IMR-90 (cell line): Measurements from ENCODE around the gene ANKRD6. TPM values are rescaled to one million over a fixed set of nuclear protein-coding genes. Genes with fewer than 3 reads are reported as not detected.

ENCODE experiments used
- ATAC-seq: fragments of 200-7000 bp; cut with Tn5 transposase; 2 replicates; pipeline ENCODE4 v1.9.1; 2020; ENCODE audit warnings: low read depth, mild to moderate bottlenecking, moderate library complexity
- BruUV-seq: library from RNA; stranded (reverse); fragments of 400-500 nt; replicated peaks from 2 replicates; lab custom pipeline; 2021; lab: Mats Ljungman, UMichigan
- CTCF ChIA-PET: fragments of 300-600 bp; formaldehyde crosslinking; extraction: SDS; loops from one replicate; lab custom pipeline; 2021; ENCODE audit warnings: antibody characterized with exemption; lab: Yijun Ruan, JAX
- POLR2A ChIA-PET: fragments of 300-600 bp; sonication (Branson Sonifier 250); formaldehyde crosslinking; loops from one replicate; lab custom pipeline; 2022; ENCODE audit warnings: antibody characterized with exemption; ENCODE audit not compliant: unreplicated experiment; lab: Charles Lee
- DNase-seq: peaks from one replicate; pipeline ENCODE4 v3.0.0; 2013
- H2AFZ ChIP-seq: replicated peaks from 2 replicates; pipeline ENCODE3; 2013; ENCODE audit warnings: low read length, mild to moderate bottlenecking; ENCODE audit not compliant: poor library complexity
- H2AK5ac ChIP-seq: 2 replicates; pipeline ENCODE4 v1.6.1; 2013; ENCODE audit warnings: low read depth, low read length, inconsistent platforms
- H2AK9ac ChIP-seq: replicated peaks from 2 replicates; pipeline ENCODE3; 2013; ENCODE audit warnings: mild to moderate bottlenecking, low read depth, low read length, moderate library complexity; ENCODE audit not compliant: poor library complexity
- H2BK120ac ChIP-seq: 2 replicates; pipeline ENCODE4 v1.6.1; 2013; ENCODE audit warnings: low read depth, low read length, inconsistent platforms
- H2BK15ac ChIP-seq: 3 replicates; pipeline ENCODE4 v1.6.1; 2013; ENCODE audit warnings: low read depth, low read length, inconsistent platforms
- H2BK20ac ChIP-seq: 2 replicates; pipeline ENCODE4 v1.6.1; 2013; ENCODE audit warnings: low read depth, mild to moderate bottlenecking, inconsistent platforms, low read length, moderate library complexity
- H2BK5ac ChIP-seq: 2 replicates; pipeline ENCODE4 v1.6.1; 2013; ENCODE audit warnings: mild to moderate bottlenecking, low read depth, low read length, inconsistent platforms; ENCODE audit not compliant: poor library complexity, severe bottlenecking
- H3K14ac ChIP-seq: replicated peaks from 2 replicates; pipeline ENCODE4 v1.6.1; 2013; ENCODE audit warnings: low read depth, low read length, inconsistent platforms
- H3K18ac ChIP-seq: 2 replicates; pipeline ENCODE4 v1.6.1; 2013; ENCODE audit warnings: low read depth, low read length, control low read depth
- H3K23ac ChIP-seq: 2 replicates; pipeline ENCODE4 v1.6.1; 2013; ENCODE audit warnings: low read depth, low read length, inconsistent platforms
- H3K27ac ChIP-seq: 2 replicates; pipeline ENCODE4 v1.5.1; 2013; ENCODE audit warnings: mild to moderate bottlenecking, control low read depth, low read length; ENCODE audit not compliant: insufficient read depth
- H3K27me3 ChIP-seq: 2 replicates; pipeline ENCODE4 v1.6.1; 2013; ENCODE audit warnings: low read length; ENCODE audit not compliant: control insufficient read depth, insufficient read depth
- H3K36me3 ChIP-seq: 2 replicates; pipeline ENCODE4 v1.6.1; 2013; ENCODE audit warnings: low read length, mixed read lengths; ENCODE audit not compliant: control insufficient read depth, insufficient read depth
- H3K4ac ChIP-seq: 2 replicates; pipeline ENCODE4 v1.6.1; 2013; ENCODE audit warnings: low read depth, low read length, inconsistent platforms
- H3K4me1 ChIP-seq: 2 replicates; pipeline ENCODE4 v1.6.1; 2013; ENCODE audit warnings: low read length, mixed read lengths; ENCODE audit not compliant: control insufficient read depth, insufficient read depth
- H3K4me2 ChIP-seq: 2 replicates; pipeline ENCODE4 v1.6.1; 2013; ENCODE audit warnings: low read depth, mild to moderate bottlenecking, control low read depth, low read length, moderate library complexity
- H3K4me3 ChIP-seq: 2 replicates; pipeline ENCODE4 v1.5.1; 2013; ENCODE audit warnings: low read depth, mild to moderate bottlenecking, control low read depth, low read length, moderate library complexity; ENCODE audit not compliant: insufficient read depth
- H3K56ac ChIP-seq: 2 replicates; pipeline ENCODE4 v1.6.1; 2013; ENCODE audit warnings: low read length, inconsistent platforms; ENCODE audit not compliant: insufficient read depth; ENCODE audit errors: extremely low read depth
- H3K79me1 ChIP-seq, 2 experiments: 2 replicates each; pipeline ENCODE4 v1.6.1; 2013; ENCODE audit warnings: low read length in 2 of 2, inconsistent platforms in 1 of 2, low read depth in 1 of 2
- H3K9ac ChIP-seq: 2 replicates; pipeline ENCODE4 v1.6.1; 2013; ENCODE audit warnings: low read depth, low read length, control low read depth
- H3K9me1 ChIP-seq: 2 replicates; pipeline ENCODE4 v1.6.1; 2013; ENCODE audit warnings: low read length, inconsistent platforms; ENCODE audit not compliant: insufficient read depth
- H3K9me3 ChIP-seq: 2 replicates; pipeline ENCODE4 v1.6.1; 2013; ENCODE audit warnings: low read length; ENCODE audit not compliant: control insufficient read depth, insufficient read depth
- H4K20me1 ChIP-seq: 2 replicates; pipeline ENCODE4 v1.6.1; 2013; ENCODE audit warnings: low read length, inconsistent platforms; ENCODE audit not compliant: insufficient read depth
- H4K5ac ChIP-seq: 2 replicates; pipeline ENCODE4 v1.6.1; 2013; ENCODE audit warnings: mild to moderate bottlenecking, low read depth, low read length, control low read depth
- H4K8ac ChIP-seq, 2 experiments: 2 replicates each; pipeline ENCODE4 v1.6.1; 2013; ENCODE audit warnings: low read depth in 2 of 2, low read length in 2 of 2, control low read depth in 1 of 2, inconsistent platforms in 1 of 2
- H4K91ac ChIP-seq: 2 replicates; pipeline ENCODE4 v1.6.1; 2013; ENCODE audit warnings: low read depth, low read length, inconsistent platforms; ENCODE audit not compliant: insufficient read depth
- CHD1 ChIP-seq: IDR thresholded peaks from 2 replicates; pipeline ENCODE4 v1.6.1; 2012; ENCODE audit warnings: low read depth, low read length, improper control_type of control experiment
- FOS ChIP-seq: fragments of 150-350 bp; IDR thresholded peaks from 2 replicates; pipeline ENCODE4 v1.6.1; 2016; ENCODE audit warnings: low read depth, low read length
- MAZ ChIP-seq: IDR thresholded peaks from 2 replicates; pipeline ENCODE4 v1.6.1; 2012; ENCODE audit warnings: low read depth, mild to moderate bottlenecking, low read length, improper control_type of control experiment, moderate library complexity, borderline replicate concordance
- MXI1 ChIP-seq: IDR thresholded peaks from 2 replicates; pipeline ENCODE4 v1.6.1; 2012; ENCODE audit warnings: low read depth, mild to moderate bottlenecking, low read length, moderate library complexity, borderline replicate concordance
- POLR2A ChIP-seq: IDR thresholded peaks from 2 replicates; pipeline ENCODE4 v1.6.1; 2012; ENCODE audit warnings: mild to moderate bottlenecking, low read depth, low read length
- RAD21 ChIP-seq: IDR thresholded peaks from 2 replicates; pipeline ENCODE4 v1.6.1; 2012; ENCODE audit warnings: low read length, improper control_type of control experiment
- SMC3 ChIP-seq: fragments of 150-350 bp; IDR thresholded peaks from 2 replicates; pipeline ENCODE4 v1.6.1; 2016; ENCODE audit warnings: low read depth, mild to moderate bottlenecking, antibody characterized with exemption, low read length, moderate library complexity
- WGBS, 2 experiments: methylation state at CpG; one replicate each; pipeline versions ENCODE4 v1.1.5 to v1.1.7; 2013; ENCODE audit warnings: missing lambda C conversion rate in 2 of 2; ENCODE audit not compliant: insufficient read length in 1 of 2; ENCODE audit errors: extremely low coverage in 2 of 2; 5-methylcytosine and 5-hydroxymethylcytosine counted together
- dilution Hi-C: fragments of 300-500 bp; cut with HindIII; formaldehyde crosslinking; loops from one replicate; pipeline ENCODE4 v1.14.3; 2018; ENCODE audit warnings: low sequenced_read_pairs; ENCODE audit not compliant: unreplicated experiment
- in situ Hi-C: fragments of 300-500 bp; cut with MboI; formaldehyde crosslinking; loops from 3 replicates; pipeline ENCODE4 v1.14.3; 2019; ENCODE audit warnings: low sequenced_read_pairs, inconsistent platforms, mixed read lengths
- intact Hi-C: fragments of 100-400 bp; cut with micrococcal nuclease; formaldehyde crosslinking; loops from 2 replicates; pipeline ENCODE4 v1.10.0; 2022
- polyA plus RNA-seq, 3 experiments: library from polyadenylated mRNA; depleted of rRNA; stranded (reverse); fragments of >200 nt; gene quantifications; 2 replicates each; pipeline ENCODE4 v1.2.3, GENCODE V29; 2012; ENCODE audit warnings: low replicate concordance in 1 of 3
- total RNA-seq: library from RNA; depleted of rRNA; stranded (reverse); fragments of >200 nt; gene quantifications from 2 replicates; pipeline ENCODE4 v1.2.3, GENCODE V29; 2012
- TF ChIP-seq, protein P1 (sequence below): fragments of 150-350 bp; IDR thresholded peaks from 2 replicates; pipeline ENCODE4 v1.6.1; 2017; ENCODE audit warnings: mild to moderate bottlenecking, antibody characterized with exemption, low read length, low read depth
- TF ChIP-seq, protein P2 (sequence below): fragments of 150-350 bp; IDR thresholded peaks from 2 replicates; pipeline ENCODE4 v1.6.1; 2016; ENCODE audit warnings: low read depth, mild to moderate bottlenecking, low read length, moderate library complexity, borderline replicate concordance

The ANKRD6 gene
- total and polyA plus RNA-seq, 2 of the 4 experiments (the other 2 are of a cell fraction), result 0.12 to 0.18 TPM

DNA sequence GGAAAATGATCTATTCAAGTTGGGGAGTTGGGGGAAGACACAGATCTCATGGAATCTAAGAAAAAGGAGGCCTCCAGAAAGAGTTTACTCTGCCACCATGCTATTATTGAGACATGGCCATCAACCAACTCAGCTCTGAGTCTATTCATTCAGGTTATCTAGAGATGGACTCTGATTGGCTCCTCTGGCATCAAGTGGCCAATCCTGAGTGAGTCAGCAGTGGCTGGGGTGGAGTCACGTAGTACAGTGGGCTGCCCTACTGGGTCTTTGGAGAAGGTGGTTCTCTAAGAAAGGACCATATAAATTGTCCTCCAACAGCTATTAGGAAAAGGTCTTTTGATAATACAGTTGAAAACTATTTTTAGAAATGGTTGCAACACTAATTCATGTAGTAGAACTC, 163.5 kb downstream of the ANKRD6 start:
- Histone ChIP-seq H3K4me1 (no peaks in the 10 kb centered on the region), H2BK15ac (no peak overlapping the region), H3K27me3 (no peaks in the 10 kb centered on the region), H3K14ac (no peak overlapping the region), H2BK5ac (no peak overlapping the region), H4K8ac (no peak overlapping the region), H3K27ac (no peak overlapping the region), H3K4me3 (no peak overlapping the region), H4K20me1 (no peaks in the 10 kb centered on the region), H3K79me1 (no peaks in the 10 kb centered on the region), H2BK120ac (no peak overlapping the region), H2AK9ac (no peak overlapping the region), H4K91ac (no peak overlapping the region), H3K18ac (no peak overlapping the region), H2AK5ac (no peak overlapping the region), H4K5ac (no peak overlapping the region), H2BK20ac (no peak overlapping the region), H2AFZ (no peak overlapping the region), H3K4me2 (no peak overlapping the region), H3K9me3 (no peaks in the 10 kb centered on the region), H3K36me3 (no peaks in the 10 kb centered on the region), H3K9me1 (no peaks in the 10 kb centered on the region), H3K56ac (no peak overlapping the region), H3K23ac (no peak overlapping the region), H3K4ac (no peak overlapping the region), H3K9ac (no peak overlapping the region)
- TF ChIP-seq RAD21 (no peak), POLR2A (no peak), SMC3 (no peak), FOS (no peak), MAZ (no peak), CHD1 (no peak), MXI1 (no peak)
- TF ChIP-seq, protein P1, sequence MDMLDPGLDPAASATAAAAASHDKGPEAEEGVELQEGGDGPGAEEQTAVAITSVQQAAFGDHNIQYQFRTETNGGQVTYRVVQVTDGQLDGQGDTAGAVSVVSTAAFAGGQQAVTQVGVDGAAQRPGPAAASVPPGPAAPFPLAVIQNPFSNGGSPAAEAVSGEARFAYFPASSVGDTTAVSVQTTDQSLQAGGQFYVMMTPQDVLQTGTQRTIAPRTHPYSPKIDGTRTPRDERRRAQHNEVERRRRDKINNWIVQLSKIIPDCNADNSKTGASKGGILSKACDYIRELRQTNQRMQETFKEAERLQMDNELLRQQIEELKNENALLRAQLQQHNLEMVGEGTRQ, result no peak
- TF ChIP-seq, protein P2, sequence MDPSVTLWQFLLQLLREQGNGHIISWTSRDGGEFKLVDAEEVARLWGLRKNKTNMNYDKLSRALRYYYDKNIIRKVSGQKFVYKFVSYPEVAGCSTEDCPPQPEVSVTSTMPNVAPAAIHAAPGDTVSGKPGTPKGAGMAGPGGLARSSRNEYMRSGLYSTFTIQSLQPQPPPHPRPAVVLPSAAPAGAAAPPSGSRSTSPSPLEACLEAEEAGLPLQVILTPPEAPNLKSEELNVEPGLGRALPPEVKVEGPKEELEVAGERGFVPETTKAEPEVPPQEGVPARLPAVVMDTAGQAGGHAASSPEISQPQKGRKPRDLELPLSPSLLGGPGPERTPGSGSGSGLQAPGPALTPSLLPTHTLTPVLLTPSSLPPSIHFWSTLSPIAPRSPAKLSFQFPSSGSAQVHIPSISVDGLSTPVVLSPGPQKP, result no peak
- no CpG with 5 or more reads among the region's 1 CpG for WGBS, 2 experiments
- no TSS peak for BruUV-seq
- intact Hi-C loops (no loop called here), dilution Hi-C loops (no loop called here), in situ Hi-C loops (no loop called here)
- CTCF ChIA-PET, result no interaction called here
- no peak for DNase-seq
- POLR2A ChIA-PET, result no interaction called here
- no peak for ATAC-seq
